Right lobe of liver (tissue), 4 donors: ENCODE data around the gene SHF.

Source experiments
- CTCF ChIP-seq, 4 donors: fragments of 200-600 bp in 3 of 4; fragments of 450-650 bp in 1 of 4; IDR thresholded peaks; one replicate each; pipeline versions ENCODE4 v1.5.1 to v1.8.0; 2016 to 2022; ENCODE audit warnings: antibody characterized with exemption in 4 of 4, mild to moderate bottlenecking in 2 of 4
- POLR2A ChIP-seq: fragments of 450-650 bp; IDR thresholded peaks from one replicate; pipeline ENCODE4 v1.6.1; 2017; ENCODE audit warnings: antibody characterized with exemption, mild to moderate bottlenecking
- donor health status: DM: no; HTN: no; CAD: no.
- donor health status: DM: no; HTN: no; CAD: no.
- donor health status: DM: no; HTN: yes; CAD: no.

GRCh38 chr15:45221053-45221599 is 33.4 kb upstream of the SHF start:
- TF ChIP-seq CTCF (IDR thresholded peaks at IDR 0.05): no peak
- TF ChIP-seq POLR2A: no peak
